Adrenal gland (tissue), 5 donors: ENCODE results near the gene FXR2.

Experiments used
- CTCF ChIP-seq, 6 experiments: fragments of 450-650 bp in 4 of 6; fragments of 200-600 bp in 2 of 6; sonication (generic) in 1 of 6; IDR thresholded peaks; 1 replicate in 5 of 6; 2 replicates in 1 of 6; pipeline versions ENCODE4 v1.5.1 to v1.8.0; 2016 to 2021; ENCODE audit warnings: antibody characterized with exemption in 6 of 6, mild to moderate bottlenecking in 2 of 6, moderate library complexity in 1 of 6
- POLR2A ChIP-seq, 2 donors: fragments of 450-650 bp; IDR thresholded peaks; one replicate each; pipeline ENCODE4 v1.6.1; 2017; ENCODE audit warnings: antibody characterized with exemption in 2 of 2, mild to moderate bottlenecking in 2 of 2, moderate library complexity in 1 of 2
- donor health status: DM: no; HTN: no; CAD: no.

DNA sequence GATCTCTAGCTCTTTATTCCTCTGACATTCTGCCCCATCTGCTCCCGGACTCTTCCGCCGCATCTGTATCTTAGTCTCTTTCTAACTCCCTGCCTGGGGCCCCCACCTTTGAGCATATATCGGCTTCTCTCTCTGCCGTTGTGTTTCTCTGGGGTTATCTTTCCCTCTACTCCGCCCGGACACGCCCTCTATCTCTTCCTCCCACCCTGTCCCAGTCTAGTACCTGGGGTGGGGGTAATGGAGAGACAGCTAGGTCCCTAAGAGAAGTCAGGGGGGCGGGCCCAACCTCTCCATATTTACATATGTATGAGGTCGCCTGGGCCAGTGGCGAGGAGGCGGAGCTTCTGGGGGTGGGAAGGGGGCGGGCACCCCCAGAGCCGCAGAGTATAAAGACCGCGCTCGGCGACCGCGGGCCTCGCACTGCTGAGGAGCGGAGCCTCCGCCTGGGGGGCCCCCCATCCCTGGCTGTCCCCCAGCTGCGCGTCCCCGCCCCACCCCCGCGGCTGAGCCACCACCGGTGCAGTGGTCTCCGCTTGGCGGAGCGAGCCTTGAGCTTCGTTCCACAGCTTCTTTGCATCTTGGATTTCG, 35.9 kb upstream of the FXR2 start, which contains the start of gene ATP1B2:
- no peak for TF ChIP-seq CTCF (IDR thresholded peaks at IDR 0.05)
- TF ChIP-seq POLR2A (IDR thresholded peaks at IDR 0.05) = no peak
